HG03457 (cell line): ENCODE data around the gene SMYD5.

Source experiments
- ATAC-seq: cut with Tn5 transposase; IDR thresholded peaks from one replicate; pipeline ENCODE4 v1.9.1; 2021; ENCODE audit warnings: moderate number of reproducible peaks; ENCODE audit not compliant: unreplicated experiment

Gene SMYD5

GRCh38 chr2:73203055-73203681 is 10.9 kb upstream of the SMYD5 start:
- ATAC-seq: no peak

GRCh38 chr2:73205611-73206010 is 8.4 kb upstream of the SMYD5 start:
- ATAC-seq: no peak

- ATAC-seq: no peak
Measured at GRCh38 chr2:73208258-73208657, 5.8 kb upstream of the SMYD5 start.

GRCh38 chr2:73210019-73210418 is 4.0 kb upstream of the SMYD5 start:
- no peak for ATAC-seq

GRCh38 chr2:73210696-73211095 is 3.3 kb upstream of the SMYD5 start:
- no peak for ATAC-seq

- no peak for ATAC-seq
Measured at GRCh38 chr2:73212098-73212447, 2.0 kb upstream of the SMYD5 start.

GRCh38 chr2:73212448-73213176 is 1.4 kb upstream of the SMYD5 start:
- peak; percentile 51 for ATAC-seq

- ATAC-seq: no peak
Measured at GRCh38 chr2:73215254-73215653, 1.2 kb downstream of the SMYD5 start.

- ATAC-seq: no peak
Measured at GRCh38 chr2:73217160-73217559, 3.1 kb downstream of the SMYD5 start.

- ATAC-seq: no peak
Measured at GRCh38 chr2:73217826-73218225, 3.8 kb downstream of the SMYD5 start.

GRCh38 chr2:73218298-73218697 is 4.3 kb downstream of the SMYD5 start:
- ATAC-seq: no peak

GRCh38 chr2:73223821-73224220 is 9.8 kb downstream of the SMYD5 start:
- ATAC-seq: no peak

GRCh38 chr2:73225513-73226360 is 11.7 kb downstream of the SMYD5 start:
- no peak for ATAC-seq

- ATAC-seq: no peak
Measured at GRCh38 chr2:73227086-73227485, 13.0 kb downstream of the SMYD5 start.

- ATAC-seq: no peak
Measured at GRCh38 chr2:73228631-73229030, 14.6 kb downstream of the SMYD5 start.

- ATAC-seq: no peak
Measured at GRCh38 chr2:73232403-73233153, 18.5 kb downstream of the SMYD5 start.

- peak; percentile 90 for ATAC-seq
Measured at GRCh38 chr2:73233154-73233931, 19.3 kb downstream of the SMYD5 start, which contains the start of gene PRADC1. Gene PRADC1 (minus strand): TSS chr2:73233239. CDS start chr2:73233160, 79 bp downstream.

GRCh38 chr2:73233932-73234832 is 20.1 kb downstream of the SMYD5 start, which contains the start of gene CCT7:
Gene CCT7 (plus strand): TSS chr2:73234308. CDS start chr2:73234379, 71 bp downstream.
- ATAC-seq: peak; percentile 45
